HG02623 (cell line): ENCODE results near the gene FITM1.

ENCODE experiments used
- ATAC-seq: cut with Tn5 transposase; IDR thresholded peaks from one replicate; pipeline ENCODE4 v1.9.1; 2021; ENCODE audit warnings: moderate library complexity; ENCODE audit not compliant: unreplicated experiment

FITM1 gene

GRCh38 chr14:24156840-24157239 lies 26.4 kb downstream of the FITM1 start:
- ATAC-seq, result no peak

- ATAC-seq, result no peak
Observed at GRCh38 chr14:24157331-24157730, 26.9 kb downstream of the FITM1 start.

GRCh38 chr14:24159777-24160498 lies 29.5 kb downstream of the FITM1 start:
- no peak for ATAC-seq

GRCh38 chr14:24160499-24160849 lies 30.0 kb downstream of the FITM1 start:
- no peak for ATAC-seq

- peak; percentile 72 for ATAC-seq
Observed at GRCh38 chr14:24160850-24161804, 30.7 kb downstream of the FITM1 start, which contains the start of gene IRF9. Gene IRF9 (plus strand): TSS chr14:24161265. CDS start chr14:24162145, 880 bp downstream.

- no peak for ATAC-seq
Observed at GRCh38 chr14:24162093-24162492, 31.6 kb downstream of the FITM1 start.

DNA sequence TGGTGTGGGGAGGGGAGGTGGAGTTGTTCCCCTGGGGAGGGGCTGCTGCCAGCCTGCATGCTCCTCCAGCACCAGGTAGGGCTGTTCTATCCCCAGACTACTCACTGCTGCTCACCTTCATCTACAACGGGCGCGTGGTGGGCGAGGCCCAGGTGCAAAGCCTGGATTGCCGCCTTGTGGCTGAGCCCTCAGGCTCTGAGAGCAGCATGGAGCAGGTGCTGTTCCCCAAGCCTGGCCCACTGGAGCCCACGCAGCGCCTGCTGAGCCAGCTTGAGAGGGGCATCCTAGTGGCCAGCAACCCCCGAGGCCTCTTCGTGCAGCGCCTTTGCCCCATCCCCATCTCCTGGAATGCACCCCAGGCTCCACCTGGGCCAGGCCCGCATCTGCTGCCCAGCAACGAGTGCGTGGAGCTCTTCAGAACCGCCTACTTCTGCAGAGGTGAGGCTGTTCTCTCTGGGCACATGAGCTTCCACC lies 34.1 kb downstream of the FITM1 start:
- ATAC-seq, result no peak

- ATAC-seq, result no peak
Observed at GRCh38 chr14:24165785-24166184, 35.3 kb downstream of the FITM1 start.

DNA sequence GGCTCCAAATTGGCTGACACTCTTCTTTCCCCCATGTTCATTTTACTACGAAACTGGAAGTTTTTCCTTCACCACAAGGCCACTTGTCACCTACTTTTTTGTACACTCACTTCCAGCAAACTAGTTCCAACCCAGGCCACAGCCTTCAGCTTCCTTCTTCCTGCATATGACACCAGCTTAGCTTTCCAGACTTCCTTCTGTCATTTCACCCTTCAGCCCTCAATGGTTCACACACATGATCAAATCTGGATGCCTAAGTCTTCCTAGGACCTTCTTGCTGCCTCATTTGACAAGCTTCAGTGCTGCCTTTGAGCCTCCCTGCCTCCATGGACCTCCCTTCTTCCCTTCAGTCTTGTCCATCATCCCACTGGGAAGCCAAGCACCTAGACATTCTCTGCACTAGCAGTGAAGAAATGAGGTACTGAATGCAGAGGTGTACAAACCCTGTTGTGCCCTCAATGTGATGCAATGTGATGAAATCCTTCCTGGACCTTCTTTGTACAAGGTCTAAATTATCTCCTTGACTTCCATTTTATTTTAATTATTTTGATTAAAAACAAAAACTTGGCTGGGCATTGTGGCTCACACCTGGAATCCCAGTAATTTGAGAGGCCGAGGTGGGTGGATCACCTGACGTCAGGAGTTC lies 37.1 kb downstream of the FITM1 start:
- no peak for ATAC-seq

DNA sequence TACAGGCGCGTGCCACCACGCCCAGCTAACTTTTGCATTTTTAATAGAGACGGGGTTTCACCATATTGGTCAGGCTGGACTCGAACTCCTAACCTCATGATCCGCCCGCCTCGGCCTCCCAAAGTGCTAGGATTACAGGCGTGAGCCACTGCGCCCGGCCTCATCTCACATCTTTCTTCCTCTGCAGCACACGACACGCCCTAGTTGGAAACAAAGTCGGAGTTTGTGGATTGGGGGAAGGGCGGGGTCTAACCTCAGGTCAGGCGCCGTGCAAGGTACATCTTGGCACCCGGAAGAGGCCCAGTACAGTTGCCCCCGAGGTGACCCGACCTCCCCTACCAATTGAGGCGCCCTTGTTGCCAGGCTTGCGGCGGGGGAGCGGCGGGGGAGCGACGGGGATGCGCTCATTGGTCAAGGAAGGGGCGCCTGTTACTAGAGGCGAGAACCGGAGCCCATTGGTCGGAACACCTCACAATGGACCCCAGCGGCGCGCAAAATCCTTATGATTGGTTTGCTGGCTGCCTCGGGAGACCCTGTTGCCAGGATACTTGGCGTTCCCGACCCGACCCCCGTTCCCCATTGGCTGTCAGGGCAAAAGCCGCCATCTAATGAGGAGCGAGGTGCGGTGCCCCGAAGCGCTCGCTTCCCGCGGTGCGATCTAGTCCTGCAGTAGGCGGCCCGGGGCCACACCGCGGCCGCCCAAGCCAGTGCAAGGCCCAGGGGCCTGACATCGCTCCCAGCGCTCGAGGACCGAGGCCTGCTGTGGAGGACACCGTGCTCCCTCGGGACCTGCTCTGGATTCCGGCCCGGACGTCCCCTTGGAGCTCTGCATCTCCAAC lies 41.2 kb downstream of the FITM1 start, which contains the start of gene REC8:
Gene REC8 (plus strand): TSS at position 659 of the 839 bp plus-strand sequence. CDS start 473 bp downstream, outside the sequence.
- peak; percentile 74 for ATAC-seq

GRCh38 chr14:24172261-24172860 lies 41.9 kb downstream of the FITM1 start:
- ATAC-seq, result no peak

GRCh38 chr14:24172871-24173281 lies 42.4 kb downstream of the FITM1 start:
- ATAC-seq, result no peak

GRCh38 chr14:24176599-24176998 lies 46.1 kb downstream of the FITM1 start:
- ATAC-seq, result no peak

DNA sequence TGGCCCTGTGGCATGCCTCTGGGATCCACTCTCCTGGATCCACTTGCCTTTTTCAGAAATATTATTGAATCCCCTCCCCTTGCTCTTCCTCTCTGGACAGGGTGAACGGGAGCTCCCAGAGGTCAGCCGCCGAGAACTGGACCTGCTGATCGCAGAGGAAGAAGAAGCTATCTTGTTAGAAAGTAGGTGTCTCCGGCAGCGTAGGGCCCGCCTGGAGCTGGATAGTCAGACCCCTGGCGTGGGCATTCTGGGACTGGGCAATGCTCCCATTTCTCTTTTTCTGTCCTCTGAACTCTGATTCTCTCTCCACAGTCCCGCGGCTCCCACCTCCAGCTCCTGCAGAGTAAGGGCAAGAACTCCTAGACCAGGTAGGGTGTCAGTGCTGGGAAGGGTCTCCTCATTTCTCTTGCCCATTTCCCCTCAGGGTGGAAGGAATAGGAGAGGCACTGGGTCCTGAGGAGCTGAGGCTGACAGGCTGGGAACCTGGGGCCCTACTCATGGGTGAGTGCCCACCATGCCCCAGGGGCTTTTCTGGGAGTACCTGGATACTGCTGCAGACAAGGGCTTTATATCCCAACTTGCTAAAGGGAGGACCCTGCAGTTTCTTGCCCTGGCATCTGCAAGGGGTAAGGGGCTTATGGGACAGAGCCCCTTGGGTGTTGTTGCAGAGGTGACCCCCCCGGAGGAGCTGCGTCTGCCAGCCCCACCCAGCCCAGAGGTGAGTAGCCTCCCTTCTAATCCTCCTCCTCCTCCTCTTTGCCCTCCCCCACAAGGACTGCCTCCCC lies 46.8 kb downstream of the FITM1 start:
- ATAC-seq, result no peak

- ATAC-seq, result no peak
Observed at GRCh38 chr14:24177891-24178290, 47.4 kb downstream of the FITM1 start.

DNA sequence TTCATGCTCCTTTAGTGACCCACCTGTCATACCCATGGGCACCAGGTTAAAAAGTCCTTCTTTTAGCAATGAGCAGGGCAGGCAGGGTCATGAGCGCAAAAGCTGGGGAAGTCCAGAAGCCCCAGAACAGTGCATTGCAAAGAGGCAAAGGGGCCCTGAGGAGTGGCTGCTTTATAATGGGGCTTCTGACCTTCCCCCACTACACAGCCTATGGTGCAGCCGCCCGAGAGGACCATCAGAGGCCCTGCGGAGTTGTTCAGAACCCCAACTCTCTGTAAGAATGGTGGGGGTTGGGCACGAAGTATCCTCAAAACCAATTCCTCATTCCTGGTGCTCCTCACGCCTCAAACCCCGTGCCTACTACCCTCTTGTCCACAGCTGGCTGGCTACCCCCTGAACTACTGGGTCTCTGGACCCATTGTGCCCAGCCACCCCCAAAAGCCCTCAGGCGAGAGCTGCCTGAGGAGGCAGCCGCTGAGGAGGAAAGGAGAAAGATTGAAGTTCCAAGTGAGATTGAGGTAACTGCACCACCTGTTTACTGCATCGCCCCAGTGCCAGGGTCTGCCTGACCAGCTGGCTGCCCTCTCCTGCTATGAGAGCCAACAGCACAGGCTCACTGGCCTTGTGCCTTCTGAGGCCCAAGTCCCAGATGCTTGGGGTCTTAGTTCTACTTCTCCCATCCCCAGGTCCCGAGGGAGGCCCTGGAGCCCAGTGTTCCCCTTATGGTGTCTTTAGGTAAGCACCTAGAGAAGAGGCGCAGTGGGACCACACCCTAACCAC lies 48.1 kb downstream of the FITM1 start:
- ATAC-seq, result no peak

DNA sequence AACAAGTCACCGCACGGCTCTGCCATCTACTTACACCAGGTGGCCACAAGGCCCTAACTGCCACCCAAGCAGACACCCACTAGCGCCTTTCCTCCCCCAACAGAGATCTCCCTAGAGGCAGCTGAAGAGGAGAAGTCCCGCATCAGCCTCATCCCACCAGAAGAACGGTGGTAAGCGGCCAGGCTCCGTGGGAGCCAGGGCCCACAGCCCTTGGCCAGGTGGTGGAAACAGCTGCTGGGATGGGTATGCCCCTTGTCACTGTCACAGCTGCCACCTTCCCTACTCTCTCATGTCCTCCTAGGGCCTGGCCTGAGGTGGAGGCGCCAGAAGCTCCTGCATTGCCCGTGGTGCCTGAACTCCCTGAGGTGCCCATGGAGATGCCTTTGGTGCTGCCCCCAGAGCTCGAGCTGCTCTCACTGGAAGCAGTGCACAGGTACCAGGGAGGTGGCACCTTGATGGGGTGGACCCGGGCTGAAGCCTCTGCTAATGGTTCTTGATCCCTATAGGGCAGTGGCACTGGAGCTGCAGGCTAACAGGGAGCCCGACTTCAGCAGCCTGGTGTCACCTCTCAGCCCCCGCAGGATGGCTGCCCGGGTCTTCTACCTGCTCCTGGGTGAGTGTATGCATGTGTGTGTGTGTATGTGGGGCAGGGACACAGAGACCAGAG lies 49.0 kb downstream of the FITM1 start:
- ATAC-seq, result no peak
